NCI-H2081 treated with DMSO at 0.1 percent for 48 hours (cell line): ENCODE measurements around the gene C2orf92.
"Not testable (repeated sequence)": the region's sequence is repeated elsewhere in the genome, so short reads cannot be mapped to it uniquely, and the experiment has no call there.

ENCODE experiments used
- DNase-seq: peaks from one replicate; lab custom pipeline; 2025; lab: John Stamatoyannopoulos, UW

Gene C2orf92

DNA sequence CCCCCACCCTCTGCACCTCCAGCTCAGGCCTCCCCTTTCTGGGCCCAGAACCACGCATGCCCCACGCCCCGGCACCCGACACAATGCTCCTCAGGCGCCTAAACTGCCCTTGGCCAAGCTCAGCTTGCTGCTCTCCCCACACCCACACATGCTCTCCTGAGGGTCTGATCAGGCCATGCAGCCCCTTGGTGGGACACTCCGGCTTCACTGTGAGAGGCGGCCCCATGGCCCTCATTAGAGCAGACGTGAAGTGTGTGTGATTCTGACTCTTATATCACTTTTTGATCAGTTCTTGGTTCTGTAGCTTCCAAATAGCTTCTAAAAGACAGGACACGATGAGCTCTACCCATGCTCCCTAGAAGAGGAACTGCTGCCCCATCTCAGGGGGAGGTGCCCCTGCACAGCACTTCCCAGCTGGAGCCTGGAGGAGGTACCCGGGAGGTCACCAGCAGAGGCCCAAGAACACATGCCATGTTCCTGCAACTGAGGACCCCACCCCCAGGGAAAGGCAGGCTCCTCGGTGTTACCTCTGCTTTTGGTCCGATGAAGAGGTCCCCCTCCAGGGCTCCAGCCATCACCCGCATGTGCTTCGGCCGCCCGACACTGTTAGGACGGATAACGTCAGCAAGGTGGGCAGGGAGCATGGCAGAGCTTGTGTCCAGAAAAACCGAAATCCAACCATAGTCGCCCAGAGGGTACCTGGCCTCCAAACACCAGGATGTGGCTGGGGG lies 9.3 kb upstream of the C2orf92 start:
- no peak for DNase-seq

GRCh38 chr2:97660775-97661389 lies 8.6 kb upstream of the C2orf92 start:
- DNase-seq: no peak

GRCh38 chr2:97661927-97662326 lies 7.6 kb upstream of the C2orf92 start:
- no peak for DNase-seq

- peak; percentile 34 for DNase-seq
These were observed 7.1 kb upstream of the C2orf92 start for GRCh38 chr2:97662386-97662894.

DNA sequence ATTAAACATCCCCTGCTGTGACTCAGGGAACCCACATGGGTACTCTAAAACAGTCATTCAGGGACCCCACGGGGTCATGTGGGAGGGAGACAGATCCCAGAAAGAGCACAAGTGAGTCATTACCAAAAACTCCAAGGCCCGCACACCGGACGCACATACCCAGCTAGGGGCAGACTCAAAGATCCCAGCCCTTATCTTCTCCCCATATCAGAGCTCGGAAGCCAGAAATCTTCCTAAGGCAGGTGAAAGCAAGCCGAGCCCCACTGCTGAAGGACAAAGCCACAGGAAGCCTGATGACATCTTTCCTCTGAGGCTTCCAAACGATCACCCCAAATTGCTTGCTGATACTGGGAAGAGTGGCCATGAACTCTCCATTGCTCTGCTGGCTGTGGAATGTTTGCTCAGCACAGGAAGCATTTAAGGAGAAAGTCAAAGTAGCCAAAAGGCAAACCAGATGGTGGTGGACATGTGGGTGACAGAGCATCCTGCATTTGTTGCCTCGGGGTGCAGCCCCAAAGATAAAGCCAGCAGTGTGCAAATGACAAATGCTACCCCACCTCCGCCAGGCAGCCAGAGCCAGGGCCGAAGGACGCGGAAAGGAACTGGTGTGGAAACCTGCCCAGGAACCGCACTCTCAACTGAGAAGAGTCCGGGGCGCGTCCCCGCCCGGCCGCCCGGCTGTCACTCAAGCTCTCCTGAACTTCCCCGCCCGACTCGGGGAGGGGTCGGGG lies 6.5 kb upstream of the C2orf92 start:
- no peak for DNase-seq

- DNase-seq: no peak
These were observed 5.9 kb upstream of the C2orf92 start for GRCh38 chr2:97663626-97663961.

- peak; percentile 99 for DNase-seq
These were observed 5.4 kb upstream of the C2orf92 start, which contains the start of gene ACTR1B for GRCh38 chr2:97663962-97664635. TSS of gene ACTR1B (minus strand) at chr2:97664044. CDS start at chr2:97663890, 154 bp downstream.

DNA sequence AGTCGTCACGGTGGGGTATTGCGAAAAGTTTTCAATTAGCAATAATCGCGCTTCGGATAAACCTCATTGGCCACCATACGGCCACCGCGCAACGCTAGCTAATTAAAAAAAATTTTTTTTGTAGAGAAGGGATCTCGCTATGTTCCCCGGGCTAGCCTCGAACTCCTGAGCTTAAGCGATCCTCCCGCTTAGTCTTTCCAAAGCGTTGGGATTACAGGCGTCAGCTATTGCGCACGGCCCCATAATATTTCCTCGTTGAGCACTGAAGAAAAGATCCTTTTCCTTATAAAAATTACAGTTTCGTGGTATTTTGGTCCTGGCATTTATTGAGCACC lies 4.9 kb upstream of the C2orf92 start:
- DNase-seq: no peak

DNA sequence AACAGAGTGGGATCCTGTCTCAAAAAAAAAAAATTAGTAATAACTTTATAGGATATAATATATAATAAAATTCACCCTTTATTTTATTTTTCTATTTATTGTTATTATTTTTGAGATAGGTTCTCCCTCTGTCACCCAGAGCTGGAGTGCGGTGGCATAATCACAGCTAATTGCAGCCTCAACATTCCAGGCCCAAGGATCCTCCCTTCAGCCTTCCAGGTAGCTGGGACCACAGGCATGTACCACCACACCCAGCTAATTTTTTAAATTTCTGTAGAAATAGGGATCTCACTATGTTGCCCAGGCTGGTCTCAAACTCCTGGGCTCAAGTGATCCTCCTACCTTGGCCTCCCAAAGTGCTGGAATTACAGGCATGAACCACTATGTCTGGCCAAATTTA lies 958 bp downstream of the C2orf92 start:
- DNase-seq: no peak

GRCh38 chr2:97671526-97671925 lies 2.0 kb downstream of the C2orf92 start:
- DNase-seq: no peak

GRCh38 chr2:97672606-97673140 lies 3.2 kb downstream of the C2orf92 start:
- DNase-seq: not testable (repeated sequence)

DNA sequence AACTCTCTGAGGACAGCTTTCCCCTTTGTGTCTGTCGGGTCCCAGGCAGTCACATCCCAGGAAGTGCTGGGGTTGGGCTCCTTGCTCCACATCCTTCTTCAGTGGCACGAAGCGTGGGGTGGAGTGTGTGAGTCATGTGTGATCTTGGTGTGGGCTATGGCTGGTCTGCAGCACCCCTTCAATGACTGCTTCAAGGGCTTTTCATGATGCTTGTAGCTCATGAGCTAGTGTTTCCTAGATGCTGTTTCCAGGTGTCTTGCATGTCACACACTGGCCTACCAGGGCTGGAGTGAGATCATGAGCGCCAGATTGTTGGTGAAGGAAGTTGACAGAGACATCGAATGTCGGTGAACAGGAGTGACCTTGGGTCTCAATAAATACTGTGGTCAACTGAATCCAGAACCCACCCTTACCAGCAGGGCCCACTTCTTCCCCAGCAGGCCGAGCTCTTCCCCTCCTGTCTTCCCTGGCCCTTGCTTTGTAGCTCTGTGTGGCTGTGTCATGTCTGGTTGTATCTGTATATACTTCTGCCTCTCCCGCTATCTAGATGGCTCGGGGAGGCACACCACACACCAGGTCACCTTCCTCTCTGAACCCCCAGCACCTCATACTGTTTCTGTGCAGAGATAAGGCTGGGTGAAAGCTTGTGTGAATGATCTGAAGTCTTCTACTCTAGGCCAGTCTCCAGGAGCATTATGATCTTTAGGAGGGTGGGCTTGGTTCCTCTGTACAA lies 3.8 kb downstream of the C2orf92 start:
- DNase-seq: no peak

- no peak for DNase-seq
These were observed 4.4 kb downstream of the C2orf92 start for GRCh38 chr2:97673915-97674283.

- DNase-seq: peak; percentile 92
These were observed 6.1 kb downstream of the C2orf92 start for GRCh38 chr2:97675430-97676113.

DNA sequence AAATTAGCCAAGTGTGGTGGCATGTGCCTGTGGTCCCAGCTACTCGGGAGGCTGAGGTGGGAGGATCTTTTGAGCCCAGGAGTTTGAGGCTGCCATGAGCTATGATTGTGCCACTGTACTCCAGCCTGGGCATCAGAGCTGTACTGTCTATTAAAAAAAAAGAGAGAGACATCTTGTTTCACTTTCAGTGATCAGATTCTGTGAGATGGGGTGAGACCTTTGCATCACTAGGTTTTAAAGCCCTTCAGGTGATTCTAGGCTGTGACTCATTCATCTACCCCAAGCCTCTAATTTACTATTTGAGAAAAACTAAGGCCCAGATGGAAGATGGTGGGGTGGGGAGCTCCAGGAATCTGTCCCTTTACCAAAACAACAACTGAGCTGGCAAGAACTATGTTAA lies 7.1 kb downstream of the C2orf92 start:
- DNase-seq: no peak

- no peak for DNase-seq
These were observed 8.0 kb downstream of the C2orf92 start for GRCh38 chr2:97677480-97677879.

GRCh38 chr2:97678298-97678697 lies 8.8 kb downstream of the C2orf92 start:
- no peak for DNase-seq

DNA sequence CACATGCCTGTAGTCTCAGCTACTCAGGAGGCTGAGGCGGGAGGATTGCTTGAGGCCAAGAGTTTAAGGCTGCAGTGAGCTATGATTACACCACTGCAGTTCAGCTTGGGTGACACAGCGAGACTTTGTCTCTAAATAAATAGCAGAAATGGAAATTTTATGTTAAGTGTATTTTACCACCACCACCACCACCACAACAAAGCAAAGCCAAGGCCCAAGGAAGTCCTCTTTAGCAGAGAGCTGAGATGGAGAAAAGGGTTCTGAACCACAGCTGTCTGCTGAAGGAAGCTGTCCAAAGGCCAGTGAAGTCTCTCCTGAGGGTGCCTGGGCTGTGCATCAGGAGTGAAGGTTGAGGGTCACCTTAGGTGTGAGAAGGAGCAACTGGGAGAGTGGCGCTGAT lies 17.7 kb downstream of the C2orf92 start:
- not testable (repeated sequence) for DNase-seq

DNA sequence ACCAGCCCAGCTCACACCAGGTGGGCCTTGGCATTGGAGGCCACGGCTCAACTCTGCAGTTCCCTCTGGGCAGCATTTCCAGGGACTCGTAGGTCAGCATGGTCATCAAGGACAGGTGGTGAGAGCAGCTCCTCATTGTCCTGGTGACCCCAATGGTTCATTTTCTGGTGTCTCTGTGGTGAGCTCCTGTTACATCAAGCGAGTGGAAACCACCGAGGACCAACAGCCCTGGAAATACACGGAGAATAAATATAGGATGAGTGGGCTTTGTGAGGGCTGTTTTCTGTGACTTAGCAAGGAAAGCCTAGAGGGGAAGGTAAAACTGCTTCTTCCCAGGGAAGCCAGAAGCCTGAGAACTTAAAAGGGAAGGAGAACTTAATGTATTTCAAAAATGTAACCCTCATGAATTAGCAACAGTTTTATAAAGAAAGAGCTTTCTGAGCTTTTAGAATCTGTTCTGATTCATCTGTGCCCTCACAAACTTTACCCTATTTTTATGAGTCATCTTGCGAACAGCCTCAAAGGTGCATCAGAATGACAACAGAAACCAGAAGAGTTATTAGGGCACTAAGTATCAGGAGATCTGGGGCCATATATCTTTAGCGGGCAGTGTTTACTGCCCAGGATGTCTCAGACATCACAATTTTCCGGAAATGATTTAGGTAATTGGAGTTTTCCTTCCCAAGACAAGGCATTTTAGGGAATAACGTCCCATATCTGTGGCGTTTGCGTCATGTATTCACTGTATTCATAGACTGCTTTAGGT lies 18.7 kb downstream of the C2orf92 start:
- no peak for DNase-seq

DNA sequence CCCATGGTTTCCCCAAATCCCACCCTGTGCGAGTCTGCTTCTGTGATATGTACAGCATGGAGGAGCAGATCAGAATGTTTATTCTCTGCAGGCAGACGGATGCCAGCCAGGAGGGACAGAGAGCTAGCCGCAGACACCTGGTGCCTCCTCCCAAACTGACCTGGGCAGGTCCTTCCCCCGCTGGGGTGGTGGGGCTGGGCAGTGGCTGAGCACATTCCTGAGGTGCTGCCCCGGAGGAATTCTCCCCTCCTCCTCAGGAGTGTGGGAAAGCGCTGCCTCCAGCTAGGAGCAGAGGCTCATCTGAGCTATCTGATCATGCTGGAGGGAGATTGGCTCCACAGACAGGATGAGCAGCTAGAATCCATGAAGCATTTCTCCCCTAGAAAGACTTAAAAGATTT lies 21.7 kb downstream of the C2orf92 start:
- DNase-seq: no peak
